ENCODE measurements around the gene GPR107. TPM values are rescaled to one million over a fixed set of nuclear protein-coding genes. Genes with fewer than 3 reads are reported as not detected.

GPR107 gene
- 10 to 100 TPM; 20.7 to 27.7 (median 25.6) TPM for total RNA-seq

- no peak for TF ChIP-seq CTCF (IDR thresholded peaks at IDR 0.05; ENCODE audit: low read depth)
Observed at GRCh38 chr9:130053504-130054324, at the start of gene GPR107. Gene GPR107, plus strand, starts transcription at chr9:130053906. Its CDS starts 27 bp downstream, at chr9:130053933.

GRCh38 chr9:130003943-130004552 is 49.7 kb upstream of the GPR107 start:
- no peak for TF ChIP-seq CTCF (IDR thresholded peaks at IDR 0.05; ENCODE audit: low read depth)

- TF ChIP-seq CTCF (IDR thresholded peaks at IDR 0.05; ENCODE audit: low read depth), result no peak
Observed at GRCh38 chr9:130008538-130008937, 45.2 kb upstream of the GPR107 start.

- TF ChIP-seq CTCF (IDR thresholded peaks at IDR 0.05; ENCODE audit: low read depth), result no peak
Observed at GRCh38 chr9:130010151-130010988, 43.3 kb upstream of the GPR107 start.

- no peak for TF ChIP-seq CTCF (IDR thresholded peaks at IDR 0.05; ENCODE audit: low read depth)
Observed at GRCh38 chr9:130013326-130013725, 40.4 kb upstream of the GPR107 start.

- no peak for TF ChIP-seq CTCF (IDR thresholded peaks at IDR 0.05; ENCODE audit: low read depth)
Observed at GRCh38 chr9:130015353-130016019, 38.2 kb upstream of the GPR107 start.

Measured in subcutaneous adipose tissue (tissue), 4 donors.